Keratinocyte (primary cell): ENCODE results near the gene ZHX3.

Experiments
- CTCF ChIP-seq, 3 experiments: IDR thresholded peaks in 1 of 3; conservative IDR thresholded peaks in 1 of 3; optimal IDR thresholded peaks in 1 of 3; 2 replicates in 2 of 3; 3 replicates in 1 of 3; pipeline versions ENCODE3 to v1.5.1; 2011; ENCODE audit warnings: low read length in 3 of 3, mild to moderate bottlenecking in 3 of 3, moderate library complexity in 2 of 3, control low read depth in 1 of 3, inconsistent platforms in 1 of 3; ENCODE audit not compliant: insufficient read depth in 2 of 3; ENCODE audit errors: extremely low read depth in 1 of 3
- EZH2 ChIP-seq: IDR thresholded peaks from one replicate; pipeline ENCODE4 v1.6.1; 2012; ENCODE audit warnings: inconsistent platforms, mild to moderate bottlenecking, low read length, moderate library complexity

GRCh38 chr20:41205313-41205712 is 112.2 kb downstream of the ZHX3 start:
- no peak for TF ChIP-seq CTCF (optimal IDR thresholded peaks at IDR 0.05 in 1 of 3, IDR thresholded peaks at IDR 0.05 in 1 of 3, conservative IDR thresholded peaks at IDR 0.05 in 1 of 3; ENCODE audit: extremely low read depth in 1 of 3, insufficient read depth in 2 of 3, low read length in 3 of 3)
- TF ChIP-seq EZH2 = no peak
